ENCODE data around the gene SLC16A7.

SLC16A7 gene

GRCh38 chr12:59677857-59678256 lies 82.0 kb downstream of the SLC16A7 start:
- no peak for DNase-seq

- DNase-seq = no peak
Measured at GRCh38 chr12:59678759-59679411, 83.1 kb downstream of the SLC16A7 start.

GRCh38 chr12:59689776-59690175 lies 93.9 kb downstream of the SLC16A7 start:
- no peak for DNase-seq

GRCh38 chr12:59695379-59695778 lies 99.5 kb downstream of the SLC16A7 start:
- DNase-seq = no peak

- no peak for DNase-seq
Measured at GRCh38 chr12:59698600-59698999, 102.8 kb downstream of the SLC16A7 start.

GRCh38 chr12:59699421-59700152 lies 103.8 kb downstream of the SLC16A7 start:
- peak; percentile 7 for DNase-seq

GRCh38 chr12:59700153-59700450 lies 104.3 kb downstream of the SLC16A7 start:
- no peak for DNase-seq

- no peak for DNase-seq
Measured at GRCh38 chr12:59708064-59708463, 112.2 kb downstream of the SLC16A7 start.

GRCh38 chr12:59708484-59708883 lies 112.7 kb downstream of the SLC16A7 start:
- no peak for DNase-seq

- no peak for DNase-seq
Measured at GRCh38 chr12:59710004-59710628, 114.3 kb downstream of the SLC16A7 start.

GRCh38 chr12:59710964-59711363 lies 115.1 kb downstream of the SLC16A7 start:
- no peak for DNase-seq

GRCh38 chr12:59715434-59715833 lies 119.6 kb downstream of the SLC16A7 start:
- no peak for DNase-seq

- DNase-seq = no peak
Measured at GRCh38 chr12:59716043-59716442, 120.2 kb downstream of the SLC16A7 start.

GRCh38 chr12:59717436-59717835 lies 121.6 kb downstream of the SLC16A7 start:
- DNase-seq = no peak

- no peak for DNase-seq
Measured at GRCh38 chr12:59719701-59720100, 123.9 kb downstream of the SLC16A7 start.

GRCh38 chr12:59723520-59723919 lies 127.7 kb downstream of the SLC16A7 start:
- DNase-seq = no peak

- DNase-seq = no peak
Measured at GRCh38 chr12:59724011-59724695, 128.3 kb downstream of the SLC16A7 start.

- DNase-seq = no peak
Measured at GRCh38 chr12:59733200-59733599, 137.4 kb downstream of the SLC16A7 start.

- no peak for DNase-seq
Measured at GRCh38 chr12:59734371-59734770, 138.5 kb downstream of the SLC16A7 start.

- DNase-seq = no peak
Measured at GRCh38 chr12:59735231-59735630, 139.4 kb downstream of the SLC16A7 start.

- DNase-seq = no peak
Measured at GRCh38 chr12:59736359-59736758, 140.5 kb downstream of the SLC16A7 start.

GRCh38 chr12:59736786-59737185 lies 141.0 kb downstream of the SLC16A7 start:
- no peak for DNase-seq

- DNase-seq = no peak
Measured at GRCh38 chr12:59737725-59738463, 142.1 kb downstream of the SLC16A7 start.

All from RPMI8226 (cell line).